Natural killer cell (primary cell): ENCODE results near the gene SPECC1L. TPM values are rescaled to one million over a fixed set of nuclear protein-coding genes. Genes with fewer than 3 reads are reported as not detected.

Source experiments
- ATAC-seq, 3 donors: fragments of 150-1000 bp in 2 of 3; fragments of 200-7000 bp in 1 of 3; cut with Tn5 transposase; 1 replicate in 1 of 3; 2 replicates in 2 of 3; pipeline ENCODE4 v1.10.0; 2021; ENCODE audit warnings: mild to moderate bottlenecking in 2 of 3, moderate library complexity in 2 of 3
- DNase-seq, 2 donors: peaks; one replicate each; pipeline versions ENCODE4 v3.0.0 to v3.0.0-alpha.2; 2013 to 2021; ENCODE audit warnings: mixed read lengths in 1 of 2
- H3K27ac ChIP-seq: one replicate; pipeline ENCODE4 v1.5.1; 2013; ENCODE audit warnings: mild to moderate bottlenecking, low read length
- H3K27me3 ChIP-seq: one replicate; pipeline ENCODE4 v1.6.1; 2013; ENCODE audit warnings: low read length; ENCODE audit not compliant: control insufficient read depth, insufficient read depth
- H3K36me3 ChIP-seq: one replicate; pipeline ENCODE4 v1.6.1; 2013; ENCODE audit warnings: low read length; ENCODE audit not compliant: control insufficient read depth, insufficient read depth
- H3K4me1 ChIP-seq: one replicate; pipeline ENCODE4 v1.6.1; 2013; ENCODE audit warnings: low read length; ENCODE audit not compliant: control insufficient read depth, insufficient read depth
- H3K4me3 ChIP-seq: one replicate; pipeline ENCODE4 v1.5.1; 2013; ENCODE audit warnings: low read length
- H3K9me3 ChIP-seq: one replicate; pipeline ENCODE4 v1.6.1; 2013; ENCODE audit warnings: low read length; ENCODE audit not compliant: control insufficient read depth, insufficient read depth
- H3K27ac Mint-ChIP-seq, 2 donors: one replicate each; pipeline ENCODE4 v1.8.0; 2022; ENCODE audit warnings: mild to moderate bottlenecking in 2 of 2, mixed read lengths in 2 of 2, moderate library complexity in 1 of 2
- H3K27me3 Mint-ChIP-seq, 2 donors: one replicate each; pipeline ENCODE4 v1.8.0; 2022; ENCODE audit warnings: low read depth in 2 of 2, mixed read lengths in 2 of 2
- H3K36me3 Mint-ChIP-seq: one replicate; pipeline ENCODE4 v1.8.0; 2022; ENCODE audit warnings: mixed read lengths
- H3K4me1 Mint-ChIP-seq, 2 donors: one replicate each; pipeline ENCODE4 v1.8.0; 2022; ENCODE audit warnings: mixed read lengths in 2 of 2
- H3K4me3 Mint-ChIP-seq: one replicate; pipeline ENCODE4 v1.8.0; 2022; ENCODE audit warnings: mild to moderate bottlenecking, moderate library complexity, mixed read lengths
- H3K9me3 Mint-ChIP-seq, 2 donors: one replicate each; pipeline ENCODE4 v1.8.0; 2022; ENCODE audit warnings: mixed read lengths in 2 of 2
- WGBS: methylation state at CpG from one replicate; pipeline ENCODE4 v1.1.7; 2013; ENCODE audit warnings: missing lambda C conversion rate; ENCODE audit not compliant: insufficient coverage; 5-methylcytosine and 5-hydroxymethylcytosine counted together
- intact Hi-C: fragments of 100-400 bp; cut with micrococcal nuclease; formaldehyde crosslinking; loops from one replicate; pipeline ENCODE4 v1.14.2; 2022
- total RNA-seq, 4 donors: library from RNA; stranded (reverse); fragments of 120-200 nt in 1 of 4; gene quantifications; one replicate each; pipeline versions ENCODE4 v1.2.3 to v1.2.4, GENCODE V29; 2013 to 2022
- TF ChIP-seq, protein P1 (sequence below): fragments of 200-600 bp; IDR thresholded peaks from one replicate; pipeline ENCODE4 v1.8.0; 2022; ENCODE audit warnings: antibody characterized with exemption

Gene SPECC1L
- total RNA-seq, 3 donors from 2014 or later (not counting 1 experiment from before 2014, with no cell fraction given) = 46.1 to 52.9 (median 48.5) TPM

GRCh38 chr22:24460418-24461089, 189.9 kb downstream of the SPECC1L start:
- DNase-seq = no peak
- Histone ChIP-seq H3K27me3 (no peaks in the 10 kb centered on the region), H3K4me3 (no peak overlapping the region), H3K4me1 (no peaks in the 10 kb centered on the region), H3K27ac (no peak overlapping the region), H3K36me3 (no peaks in the 10 kb centered on the region), H3K9me3 (no peaks in the 10 kb centered on the region)
- no peaks in the 10 kb centered on the region for H3K27me3 Mint-ChIP-seq
- ATAC-seq = no peak
- no peak overlapping the region for H3K27ac Mint-ChIP-seq
- intact Hi-C loops = no loop called here
- H3K4me1 Mint-ChIP-seq = no peaks in the 10 kb centered on the region
- no peak overlapping the region for H3K4me3 Mint-ChIP-seq
- 71% methylated on average over 10 of the region's 10 CpGs for WGBS
- no peaks in the 10 kb centered on the region for H3K9me3 Mint-ChIP-seq
- TF ChIP-seq, protein P1, sequence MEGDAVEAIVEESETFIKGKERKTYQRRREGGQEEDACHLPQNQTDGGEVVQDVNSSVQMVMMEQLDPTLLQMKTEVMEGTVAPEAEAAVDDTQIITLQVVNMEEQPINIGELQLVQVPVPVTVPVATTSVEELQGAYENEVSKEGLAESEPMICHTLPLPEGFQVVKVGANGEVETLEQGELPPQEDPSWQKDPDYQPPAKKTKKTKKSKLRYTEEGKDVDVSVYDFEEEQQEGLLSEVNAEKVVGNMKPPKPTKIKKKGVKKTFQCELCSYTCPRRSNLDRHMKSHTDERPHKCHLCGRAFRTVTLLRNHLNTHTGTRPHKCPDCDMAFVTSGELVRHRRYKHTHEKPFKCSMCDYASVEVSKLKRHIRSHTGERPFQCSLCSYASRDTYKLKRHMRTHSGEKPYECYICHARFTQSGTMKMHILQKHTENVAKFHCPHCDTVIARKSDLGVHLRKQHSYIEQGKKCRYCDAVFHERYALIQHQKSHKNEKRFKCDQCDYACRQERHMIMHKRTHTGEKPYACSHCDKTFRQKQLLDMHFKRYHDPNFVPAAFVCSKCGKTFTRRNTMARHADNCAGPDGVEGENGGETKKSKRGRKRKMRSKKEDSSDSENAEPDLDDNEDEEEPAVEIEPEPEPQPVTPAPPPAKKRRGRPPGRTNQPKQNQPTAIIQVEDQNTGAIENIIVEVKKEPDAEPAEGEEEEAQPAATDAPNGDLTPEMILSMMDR = no peak
- no peaks in the 10 kb centered on the region for H3K36me3 Mint-ChIP-seq

DNA sequence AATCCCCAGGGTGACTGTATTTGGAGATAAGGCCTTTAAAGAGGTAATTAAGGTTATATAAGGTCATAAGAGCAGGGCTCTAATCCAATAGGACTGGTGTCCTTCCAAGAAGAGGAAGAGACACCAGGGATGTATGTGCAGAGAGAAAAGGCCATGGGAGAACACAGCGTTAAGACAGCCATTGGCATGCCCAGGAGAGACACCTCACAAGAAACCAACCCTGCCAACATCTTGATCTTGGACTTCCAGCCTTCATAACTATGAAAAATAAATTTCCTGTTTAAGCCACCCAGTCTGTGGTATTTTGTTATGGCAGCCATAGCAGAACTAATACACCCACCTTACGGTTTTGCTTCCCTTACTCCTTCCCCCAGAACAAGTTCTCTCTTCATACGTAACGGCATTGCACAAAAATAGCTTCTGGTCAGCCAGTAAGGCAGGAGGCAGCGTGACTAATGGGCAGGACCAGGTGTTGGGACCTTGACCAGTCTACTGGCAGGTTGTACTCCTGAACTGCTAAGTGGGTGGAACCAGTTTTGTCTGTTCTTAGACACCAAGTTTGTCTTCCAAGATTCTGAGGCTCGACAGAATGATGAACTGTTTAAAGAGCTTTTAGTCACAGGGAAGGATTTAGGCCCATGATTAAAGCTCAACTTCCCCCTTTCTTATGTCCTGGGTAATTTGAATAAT, 192.6 kb downstream of the SPECC1L start:
- ATAC-seq (no peak), DNase-seq (no peak)
- 61% methylated on average over 5 of the region's 6 CpGs for WGBS
- Mint-ChIP-seq H3K4me1 (no peaks in the 10 kb centered on the region), H3K27ac (no peak overlapping the region), H3K36me3 (no peaks in the 10 kb centered on the region), H3K9me3 (no peaks in the 10 kb centered on the region), H3K4me3 (no peak overlapping the region), H3K27me3 (no peaks in the 10 kb centered on the region)
- TF ChIP-seq, protein P1 = no peak
- H3K9me3 ChIP-seq = no peaks in the 10 kb centered on the region
- no peaks in the 10 kb centered on the region for H3K36me3 ChIP-seq
- H3K4me3 ChIP-seq = no peak overlapping the region
- no peak overlapping the region for H3K27ac ChIP-seq
- no peaks in the 10 kb centered on the region for H3K27me3 ChIP-seq
- intact Hi-C loops = no loop called here
- no peaks in the 10 kb centered on the region for H3K4me1 ChIP-seq

DNA sequence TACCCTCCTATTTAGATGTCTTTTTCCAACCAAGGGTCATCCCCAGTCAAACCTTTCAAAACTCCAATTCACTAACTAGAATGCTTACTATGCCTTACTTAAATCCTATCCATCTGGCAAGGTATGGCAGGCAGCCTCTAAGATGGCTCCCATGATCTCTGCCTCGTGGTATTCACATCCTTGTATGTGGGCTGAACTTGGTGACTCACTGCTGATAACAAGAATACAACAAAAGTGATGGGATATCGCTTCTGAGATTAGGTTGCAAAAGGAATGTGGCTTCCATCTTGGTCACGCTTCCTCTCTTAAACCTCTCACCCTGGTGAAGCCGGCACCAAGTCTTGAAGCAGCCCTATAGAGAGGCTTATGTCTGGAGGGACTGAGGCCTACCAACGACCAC, 194.9 kb downstream of the SPECC1L start:
- WGBS = 82% methylated on average over 5 of the region's 5 CpGs
- no peak overlapping the region for H3K4me3 ChIP-seq
- H3K27me3 ChIP-seq = no peaks in the 10 kb centered on the region
- no peaks in the 10 kb centered on the region for H3K4me1 ChIP-seq
- no peak overlapping the region for H3K4me3 Mint-ChIP-seq
- H3K9me3 Mint-ChIP-seq = no peaks in the 10 kb centered on the region
- H3K27ac ChIP-seq = no peak overlapping the region
- no peak overlapping the region for H3K27ac Mint-ChIP-seq
- no peaks in the 10 kb centered on the region for H3K27me3 Mint-ChIP-seq
- TF ChIP-seq, protein P1 = no peak
- H3K36me3 ChIP-seq = no peaks in the 10 kb centered on the region
- no peaks in the 10 kb centered on the region for H3K4me1 Mint-ChIP-seq
- no peaks in the 10 kb centered on the region for H3K9me3 ChIP-seq
- H3K36me3 Mint-ChIP-seq = no peaks in the 10 kb centered on the region
- DNase-seq = no peak
- no peak for ATAC-seq
- intact Hi-C loops = no loop called here
